ENCODE measurements around the gene NAPEPLD. TPM values are rescaled to one million over a fixed set of nuclear protein-coding genes. Genes with fewer than 3 reads are reported as not detected.

NAPEPLD gene
- total RNA-seq, 1 donor from 2014 or later = 6.1 TPM

DNA sequence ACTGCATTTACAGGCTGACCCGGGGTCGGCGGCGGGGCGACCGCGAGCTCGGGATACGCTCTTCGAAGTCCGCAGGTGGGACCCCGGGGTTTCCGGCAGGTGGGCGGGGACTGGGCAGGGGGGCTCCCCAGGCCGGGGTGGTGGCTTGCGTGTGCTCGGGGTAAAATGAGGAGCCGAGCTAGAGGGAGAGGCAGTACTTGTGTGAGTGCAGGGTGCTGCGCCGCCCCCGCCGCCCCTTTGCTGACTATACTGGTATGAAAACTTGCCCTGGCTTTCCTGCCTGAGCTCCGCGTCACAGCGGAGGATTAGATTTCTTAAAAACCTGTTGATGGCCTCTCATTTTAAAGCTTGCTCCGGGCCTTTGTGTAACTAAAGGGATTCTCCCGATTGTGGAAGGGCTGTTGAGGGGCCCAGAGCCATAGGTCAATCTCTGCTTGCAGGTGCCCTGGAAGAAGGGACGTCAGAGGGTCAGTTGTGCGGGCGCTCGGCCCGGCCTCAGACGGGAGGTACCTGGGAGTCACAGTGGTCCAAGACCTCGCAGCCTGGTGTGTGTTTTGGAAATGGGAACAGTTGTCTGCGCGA is 73.5 kb downstream of the NAPEPLD start:
- H3K9me3 Mint-ChIP-seq (ENCODE audit: unreplicated experiment) = no peaks in the 10 kb centered on the region
- DNase-seq (ENCODE audit: low spot score) = peak; percentile 56
- H3K4me1 Mint-ChIP-seq (ENCODE audit: unreplicated experiment) = peaks cover 26% of the 10 kb centered on the region
- H3K27me3 Mint-ChIP-seq (ENCODE audit: unreplicated experiment) = peaks cover 13% of the 10 kb centered on the region
- peak overlapping the region; percentile 91 for H3K27ac Mint-ChIP-seq (ENCODE audit: unreplicated experiment)
- H3K4me3 Mint-ChIP-seq (ENCODE audit: unreplicated experiment) = peak overlapping the region; percentile 96
- H3K36me3 Mint-ChIP-seq (ENCODE audit: low read depth, unreplicated experiment) = peaks cover 12% of the 10 kb centered on the region
- TF ChIP-seq, protein P1, sequence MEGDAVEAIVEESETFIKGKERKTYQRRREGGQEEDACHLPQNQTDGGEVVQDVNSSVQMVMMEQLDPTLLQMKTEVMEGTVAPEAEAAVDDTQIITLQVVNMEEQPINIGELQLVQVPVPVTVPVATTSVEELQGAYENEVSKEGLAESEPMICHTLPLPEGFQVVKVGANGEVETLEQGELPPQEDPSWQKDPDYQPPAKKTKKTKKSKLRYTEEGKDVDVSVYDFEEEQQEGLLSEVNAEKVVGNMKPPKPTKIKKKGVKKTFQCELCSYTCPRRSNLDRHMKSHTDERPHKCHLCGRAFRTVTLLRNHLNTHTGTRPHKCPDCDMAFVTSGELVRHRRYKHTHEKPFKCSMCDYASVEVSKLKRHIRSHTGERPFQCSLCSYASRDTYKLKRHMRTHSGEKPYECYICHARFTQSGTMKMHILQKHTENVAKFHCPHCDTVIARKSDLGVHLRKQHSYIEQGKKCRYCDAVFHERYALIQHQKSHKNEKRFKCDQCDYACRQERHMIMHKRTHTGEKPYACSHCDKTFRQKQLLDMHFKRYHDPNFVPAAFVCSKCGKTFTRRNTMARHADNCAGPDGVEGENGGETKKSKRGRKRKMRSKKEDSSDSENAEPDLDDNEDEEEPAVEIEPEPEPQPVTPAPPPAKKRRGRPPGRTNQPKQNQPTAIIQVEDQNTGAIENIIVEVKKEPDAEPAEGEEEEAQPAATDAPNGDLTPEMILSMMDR (IDR thresholded peaks at IDR 0.05; ENCODE audit: unreplicated experiment) = no peak

DNA sequence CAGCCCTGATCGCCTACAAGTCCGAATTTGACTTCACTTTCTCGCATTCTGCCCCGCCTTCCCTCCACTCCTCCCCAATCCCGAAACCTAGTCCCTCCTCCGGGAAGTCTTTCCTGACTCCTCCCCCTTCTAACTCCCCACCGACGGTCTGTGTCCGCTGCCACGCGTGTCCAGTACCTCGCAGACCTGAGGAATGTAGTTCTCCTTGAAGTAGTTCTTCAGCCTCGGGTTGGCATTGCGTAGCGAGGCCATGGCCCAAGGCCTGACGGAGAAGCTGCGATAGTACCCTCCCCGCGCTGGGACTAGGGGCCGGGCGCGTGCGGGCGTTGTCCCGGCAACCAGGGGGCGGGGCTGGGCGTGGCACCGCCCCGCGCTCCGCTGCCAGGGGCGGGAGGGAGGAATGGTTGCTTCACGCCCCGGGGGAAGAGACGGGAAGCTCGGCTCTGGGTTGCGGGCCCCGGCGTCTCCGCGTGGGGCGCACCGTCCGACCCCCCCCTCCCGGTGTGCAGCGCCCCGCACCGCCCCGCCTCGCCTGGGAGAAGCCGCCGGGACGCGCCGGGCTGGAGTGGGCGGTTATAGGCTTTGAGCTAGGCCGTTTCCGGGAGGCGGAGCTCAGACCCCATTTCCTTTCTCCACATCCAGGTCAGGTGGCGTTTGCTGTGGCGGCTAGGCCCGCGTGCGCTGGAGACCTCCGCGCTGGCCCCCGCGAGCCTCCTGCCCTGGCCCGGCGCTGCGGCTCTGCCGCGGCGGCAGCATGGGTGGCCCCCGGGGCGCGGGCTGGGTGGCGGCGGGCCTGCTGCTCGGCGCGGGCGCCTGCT is 74.2 kb downstream of the NAPEPLD start, which contains the start of the genes ARMC10 and FBXL13:
Gene ARMC10 (plus strand): TSS at position 622 of the 818 bp plus-strand sequence. CDS start 133 bp downstream, at position 755.
Gene FBXL13 (minus strand): TSS at position 278 of the 818 bp plus-strand sequence.
- peaks cover 13% of the 10 kb centered on the region for H3K27me3 Mint-ChIP-seq (ENCODE audit: unreplicated experiment)
- no peaks in the 10 kb centered on the region for H3K9me3 Mint-ChIP-seq (ENCODE audit: unreplicated experiment)
- H3K4me3 Mint-ChIP-seq (ENCODE audit: unreplicated experiment) = peak within 1 kb of the TSS; percentile 96
- peak; percentile 92 for DNase-seq (ENCODE audit: low spot score)
- H3K27ac Mint-ChIP-seq (ENCODE audit: unreplicated experiment) = peak within 1 kb of the TSS; percentile 91
- TF ChIP-seq, protein P1 (IDR thresholded peaks at IDR 0.05; ENCODE audit: unreplicated experiment) = peak; percentile 30
- peaks cover 26% of the 10 kb centered on the region for H3K4me1 Mint-ChIP-seq (ENCODE audit: unreplicated experiment)
- peaks cover 12% of the 10 kb centered on the region for H3K36me3 Mint-ChIP-seq (ENCODE audit: low read depth, unreplicated experiment)

DNA sequence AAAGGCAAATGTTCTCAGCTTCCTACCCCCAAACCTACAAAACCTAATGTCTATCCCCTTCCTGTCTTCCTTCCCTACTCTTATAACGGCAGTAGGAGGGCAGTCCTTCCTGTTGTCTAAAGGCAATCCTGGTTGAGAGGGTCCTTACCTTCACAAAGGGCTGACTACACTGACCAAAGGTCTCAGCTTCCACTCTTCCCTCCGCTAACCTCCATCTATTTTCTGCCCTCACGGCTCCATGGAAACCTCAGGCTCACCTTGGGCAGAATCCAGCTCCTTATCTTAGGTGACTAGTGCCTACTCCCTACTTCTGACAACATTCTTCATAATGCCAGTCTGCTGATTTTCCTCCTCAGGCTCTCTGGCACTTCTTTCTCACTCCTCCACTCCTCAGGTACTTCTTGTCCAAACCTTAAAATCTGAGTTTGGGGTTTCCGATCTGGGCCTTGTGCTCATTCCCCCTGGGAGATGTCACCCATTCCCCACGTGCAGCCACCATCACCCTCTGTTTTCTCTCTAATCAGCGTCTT is 74.8 kb downstream of the NAPEPLD start:
- Mint-ChIP-seq H3K4me1 (ENCODE audit: unreplicated experiment) (peaks cover 26% of the 10 kb centered on the region), H3K27me3 (ENCODE audit: unreplicated experiment) (peaks cover 13% of the 10 kb centered on the region), H3K9me3 (ENCODE audit: unreplicated experiment) (no peaks in the 10 kb centered on the region), H3K27ac (ENCODE audit: unreplicated experiment) (peak overlapping the region; percentile 85), H3K4me3 (ENCODE audit: unreplicated experiment) (peak overlapping the region; percentile 96), H3K36me3 (ENCODE audit: low read depth, unreplicated experiment) (peaks cover 12% of the 10 kb centered on the region)
- TF ChIP-seq, protein P1 (IDR thresholded peaks at IDR 0.05; ENCODE audit: unreplicated experiment) = no peak
- peak; percentile 12 for DNase-seq (ENCODE audit: low spot score)

DNA sequence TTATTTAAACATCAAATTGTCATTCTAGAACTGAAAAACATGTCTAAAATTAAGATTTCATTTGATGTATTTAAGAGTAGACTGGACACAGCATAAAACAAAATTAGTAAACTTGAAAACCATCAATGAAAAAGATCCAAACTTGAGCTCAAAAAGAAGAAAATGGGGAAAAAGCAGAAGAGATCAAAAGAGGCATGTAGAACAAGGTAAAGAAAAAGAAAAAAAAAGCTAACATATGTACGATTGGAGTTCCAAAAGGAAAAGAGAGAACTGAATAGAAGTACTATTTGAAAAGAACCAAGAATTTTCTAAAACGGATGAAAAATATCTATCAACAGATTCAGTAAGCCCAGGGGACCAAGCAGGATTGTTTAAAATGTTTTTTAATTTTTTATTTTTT is 77.9 kb downstream of the NAPEPLD start:
- DNase-seq (ENCODE audit: low spot score) = no peak
- Mint-ChIP-seq H3K27me3 (ENCODE audit: unreplicated experiment) (peaks cover 13% of the 10 kb centered on the region), H3K4me3 (ENCODE audit: unreplicated experiment) (peak overlapping the region; percentile 5), H3K9me3 (ENCODE audit: unreplicated experiment) (no peaks in the 10 kb centered on the region), H3K4me1 (ENCODE audit: unreplicated experiment) (peaks cover 14% of the 10 kb centered on the region), H3K27ac (ENCODE audit: unreplicated experiment) (no peak overlapping the region), H3K36me3 (ENCODE audit: low read depth, unreplicated experiment) (peaks cover 14% of the 10 kb centered on the region)
- TF ChIP-seq, protein P1 (IDR thresholded peaks at IDR 0.05; ENCODE audit: unreplicated experiment) = no peak

Data from endothelial cell (in vitro differentiated cells).